HepG2 (cell line): ENCODE measurements around the gene SAE1. TPM values are rescaled to one million over a fixed set of nuclear protein-coding genes. Genes with fewer than 3 reads are reported as not detected.

ENCODE experiments used
- ARNT2 ChIP-seq: sonication (generic); formaldehyde crosslinking; IDR thresholded peaks from 2 replicates; pipeline ENCODE4 v1.8.0; 2022; ENCODE audit warnings: mild to moderate bottlenecking, low read depth, missing genetic modification reagents, moderate library complexity
- FIP1L1 ChIP-seq: fragments of 200-400 bp; formaldehyde crosslinking; IDR thresholded peaks from 2 replicates; pipeline ENCODE4 v1.6.1; 2018; ENCODE audit warnings: low read depth, mild to moderate bottlenecking, low read length, moderate library complexity, borderline replicate concordance; ENCODE audit not compliant: insufficient read depth
- MAF1 ChIP-seq: sonication (generic); formaldehyde crosslinking; IDR thresholded peaks from 2 replicates; pipeline ENCODE4 v1.5.0; 2020; ENCODE audit warnings: missing genetic modification reagents, borderline replicate concordance
- ONECUT2 ChIP-seq: sonication (generic); formaldehyde crosslinking; IDR thresholded peaks from 2 replicates; pipeline ENCODE4 v1.4.0; 2020; ENCODE audit warnings: missing genetic modification reagents
- PRPF4 ChIP-seq: fragments of 200-400 bp; formaldehyde crosslinking; IDR thresholded peaks from 2 replicates; pipeline ENCODE4 v1.6.1; 2016; ENCODE audit warnings: low read length, low read depth; ENCODE audit not compliant: poor library complexity, severe bottlenecking
- TSC22D2 ChIP-seq: sonication (generic); formaldehyde crosslinking; IDR thresholded peaks from 2 replicates; pipeline ENCODE4 v1.5.1; 2020; ENCODE audit warnings: missing genetic modification reagents, mild to moderate bottlenecking, borderline replicate concordance
- ZNF20 ChIP-seq: sonication (generic); formaldehyde crosslinking; IDR thresholded peaks from 2 replicates; pipeline ENCODE4 v1.4.0; 2020; ENCODE audit warnings: mild to moderate bottlenecking, moderate library complexity, missing genetic modification reagents
- polyA plus RNA-seq, 8 experiments: library from polyadenylated mRNA; depleted of rRNA in 3 of 8; stranded (reverse) in 7 of 8; unstranded in 1 of 8; fragments of >200 nt; fragmentation: Illumina TruSeq in 4 of 8; extraction: Trizol in 4 of 8; gene quantifications; 2 replicates each; pipeline versions ENCODE4 v1.2.1 to v1.2.3, GENCODE V29; 2011 to 2016; ENCODE audit warnings: low read depth in 4 of 8, missing spikeins in 1 of 8, mixed read lengths in 1 of 8; ENCODE audit not compliant: insufficient read depth in 1 of 8
- total RNA-seq, 5 experiments: library from RNA; depleted of rRNA; stranded (reverse); fragments of >200 nt; fragmentation: Illumina TruSeq; extraction: Trizol; gene quantifications; 2 replicates each; pipeline ENCODE4 v1.2.3, GENCODE V29; 2016; ENCODE audit warnings: low read depth in 1 of 5
- TF ChIP-seq, protein P1 (sequence below): sonication (generic); formaldehyde crosslinking; IDR thresholded peaks from 2 replicates; pipeline ENCODE4 v1.9.0; 2021; ENCODE audit warnings: missing genetic modification reagents, mild to moderate bottlenecking, borderline replicate concordance
- TF ChIP-seq, protein P2 (sequence below): IDR thresholded peaks from 2 replicates; pipeline ENCODE4 v1.6.1; 2016
- TF ChIP-seq, protein P3 (sequence below): sonication (generic); formaldehyde crosslinking; IDR thresholded peaks from 2 replicates; pipeline ENCODE4 v1.4.0; 2020; ENCODE audit warnings: mild to moderate bottlenecking, missing genetic modification reagents
- TF ChIP-seq, protein P4 (sequence below), 2 experiments: sonication (generic) in 1 of 2; formaldehyde crosslinking in 1 of 2; IDR thresholded peaks; 2 replicates each; pipeline versions ENCODE4 v1.6.1 to v1.9.0; 2014 to 2022; ENCODE audit warnings: antibody characterized with exemption in 1 of 2, borderline replicate concordance in 1 of 2, inconsistent platforms in 1 of 2, low read depth in 1 of 2, missing genetic modification reagents in 1 of 2
- TF ChIP-seq, protein P5 (sequence below): sonication (generic); formaldehyde crosslinking; IDR thresholded peaks from 2 replicates; pipeline ENCODE4 v1.5.0; 2020; ENCODE audit warnings: missing genetic modification reagents
- TF ChIP-seq, protein P6 (sequence below): sonication (generic); formaldehyde crosslinking; IDR thresholded peaks from 2 replicates; pipeline ENCODE4 v1.4.0; 2020; ENCODE audit warnings: mild to moderate bottlenecking, missing genetic modification reagents
- TF ChIP-seq, protein P7 (sequence below): sonication (generic); formaldehyde crosslinking; IDR thresholded peaks from 2 replicates; pipeline ENCODE4 v1.4.0; 2020; ENCODE audit warnings: missing genetic modification reagents

Gene SAE1
- total and polyA plus RNA-seq, 2 of the 13 experiments (the other 11 are each of a cell fraction or from before 2014, with no cell fraction given) = 87.6 to 197 TPM

DNA sequence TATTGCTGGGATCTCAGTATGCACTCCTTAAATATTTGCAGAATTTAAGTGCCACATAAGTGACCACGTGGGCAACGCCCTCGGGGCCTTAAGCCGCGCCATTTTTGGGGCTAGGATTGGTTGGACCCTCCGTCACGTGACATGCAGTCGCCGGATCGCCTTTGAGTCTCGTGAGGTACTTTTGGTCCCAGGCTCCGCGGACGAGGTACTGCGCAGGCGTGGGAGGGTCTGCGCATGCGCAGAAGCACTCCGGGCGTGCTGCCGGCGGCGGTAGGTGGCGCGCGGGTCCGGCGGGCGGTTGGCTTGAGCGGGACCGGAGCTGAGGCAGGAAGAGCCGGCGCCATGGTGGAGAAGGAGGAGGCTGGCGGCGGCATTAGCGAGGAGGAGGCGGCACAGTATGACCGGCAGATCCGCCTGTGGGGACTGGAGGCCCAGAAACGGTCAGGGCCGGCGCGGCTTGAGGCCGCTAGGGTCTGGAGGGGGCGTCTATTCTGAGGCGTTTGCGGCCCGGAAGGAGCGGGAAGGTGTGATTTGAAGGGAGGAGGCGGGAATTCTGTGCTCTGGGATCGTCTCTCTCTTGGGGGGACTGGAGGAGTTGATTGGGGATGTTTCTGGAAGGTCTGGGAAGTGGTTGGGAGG lies at the start of gene SAE1 (continued):
- TF ChIP-seq, protein P1, sequence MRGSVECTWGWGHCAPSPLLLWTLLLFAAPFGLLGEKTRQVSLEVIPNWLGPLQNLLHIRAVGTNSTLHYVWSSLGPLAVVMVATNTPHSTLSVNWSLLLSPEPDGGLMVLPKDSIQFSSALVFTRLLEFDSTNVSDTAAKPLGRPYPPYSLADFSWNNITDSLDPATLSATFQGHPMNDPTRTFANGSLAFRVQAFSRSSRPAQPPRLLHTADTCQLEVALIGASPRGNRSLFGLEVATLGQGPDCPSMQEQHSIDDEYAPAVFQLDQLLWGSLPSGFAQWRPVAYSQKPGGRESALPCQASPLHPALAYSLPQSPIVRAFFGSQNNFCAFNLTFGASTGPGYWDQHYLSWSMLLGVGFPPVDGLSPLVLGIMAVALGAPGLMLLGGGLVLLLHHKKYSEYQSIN (CRISPR knock-in tag) = no peak
- TF ChIP-seq, protein P2, sequence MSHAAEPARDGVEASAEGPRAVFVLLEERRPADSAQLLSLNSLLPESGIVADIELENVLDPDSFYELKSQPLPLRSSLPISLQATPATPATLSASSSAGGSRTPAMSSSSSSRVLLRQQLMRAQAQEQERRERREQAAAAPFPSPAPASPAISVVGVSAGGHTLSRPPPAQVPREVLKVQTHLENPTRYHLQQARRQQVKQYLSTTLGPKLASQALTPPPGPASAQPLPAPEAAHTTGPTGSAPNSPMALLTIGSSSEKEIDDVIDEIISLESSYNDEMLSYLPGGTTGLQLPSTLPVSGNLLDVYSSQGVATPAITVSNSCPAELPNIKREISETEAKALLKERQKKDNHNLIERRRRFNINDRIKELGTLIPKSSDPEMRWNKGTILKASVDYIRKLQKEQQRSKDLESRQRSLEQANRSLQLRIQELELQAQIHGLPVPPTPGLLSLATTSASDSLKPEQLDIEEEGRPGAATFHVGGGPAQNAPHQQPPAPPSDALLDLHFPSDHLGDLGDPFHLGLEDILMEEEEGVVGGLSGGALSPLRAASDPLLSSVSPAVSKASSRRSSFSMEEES (CRISPR knock-in tag) = peak; percentile 95
- TF ChIP-seq MAF1 (no peak), ARNT2 (CRISPR knock-in tag) (peak; percentile 83), PRPF4 (no peak), ONECUT2 (no peak), TSC22D2 (CRISPR knock-in tag) (peak; percentile 45; the same call in 1 of the 2 replicates), FIP1L1 (no peak), ZNF20 (CRISPR knock-in tag) (no peak)
- TF ChIP-seq, protein P3, sequence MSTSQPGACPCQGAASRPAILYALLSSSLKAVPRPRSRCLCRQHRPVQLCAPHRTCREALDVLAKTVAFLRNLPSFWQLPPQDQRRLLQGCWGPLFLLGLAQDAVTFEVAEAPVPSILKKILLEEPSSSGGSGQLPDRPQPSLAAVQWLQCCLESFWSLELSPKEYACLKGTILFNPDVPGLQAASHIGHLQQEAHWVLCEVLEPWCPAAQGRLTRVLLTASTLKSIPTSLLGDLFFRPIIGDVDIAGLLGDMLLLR (CRISPR knock-in tag) = no peak
- TF ChIP-seq, protein P4, sequence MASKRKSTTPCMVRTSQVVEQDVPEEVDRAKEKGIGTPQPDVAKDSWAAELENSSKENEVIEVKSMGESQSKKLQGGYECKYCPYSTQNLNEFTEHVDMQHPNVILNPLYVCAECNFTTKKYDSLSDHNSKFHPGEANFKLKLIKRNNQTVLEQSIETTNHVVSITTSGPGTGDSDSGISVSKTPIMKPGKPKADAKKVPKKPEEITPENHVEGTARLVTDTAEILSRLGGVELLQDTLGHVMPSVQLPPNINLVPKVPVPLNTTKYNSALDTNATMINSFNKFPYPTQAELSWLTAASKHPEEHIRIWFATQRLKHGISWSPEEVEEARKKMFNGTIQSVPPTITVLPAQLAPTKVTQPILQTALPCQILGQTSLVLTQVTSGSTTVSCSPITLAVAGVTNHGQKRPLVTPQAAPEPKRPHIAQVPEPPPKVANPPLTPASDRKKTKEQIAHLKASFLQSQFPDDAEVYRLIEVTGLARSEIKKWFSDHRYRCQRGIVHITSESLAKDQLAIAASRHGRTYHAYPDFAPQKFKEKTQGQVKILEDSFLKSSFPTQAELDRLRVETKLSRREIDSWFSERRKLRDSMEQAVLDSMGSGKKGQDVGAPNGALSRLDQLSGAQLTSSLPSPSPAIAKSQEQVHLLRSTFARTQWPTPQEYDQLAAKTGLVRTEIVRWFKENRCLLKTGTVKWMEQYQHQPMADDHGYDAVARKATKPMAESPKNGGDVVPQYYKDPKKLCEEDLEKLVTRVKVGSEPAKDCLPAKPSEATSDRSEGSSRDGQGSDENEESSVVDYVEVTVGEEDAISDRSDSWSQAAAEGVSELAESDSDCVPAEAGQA (IDR thresholded peaks at IDR 0.05; ENCODE audit: low read depth) = peak; percentile 64; the same call in 1 of the 2 replicates
- TF ChIP-seq, protein P4 (CRISPR knock-in tag; IDR thresholded peaks at IDR 0.05; ENCODE audit: borderline replicate concordance) = no peak
- TF ChIP-seq, protein P5, sequence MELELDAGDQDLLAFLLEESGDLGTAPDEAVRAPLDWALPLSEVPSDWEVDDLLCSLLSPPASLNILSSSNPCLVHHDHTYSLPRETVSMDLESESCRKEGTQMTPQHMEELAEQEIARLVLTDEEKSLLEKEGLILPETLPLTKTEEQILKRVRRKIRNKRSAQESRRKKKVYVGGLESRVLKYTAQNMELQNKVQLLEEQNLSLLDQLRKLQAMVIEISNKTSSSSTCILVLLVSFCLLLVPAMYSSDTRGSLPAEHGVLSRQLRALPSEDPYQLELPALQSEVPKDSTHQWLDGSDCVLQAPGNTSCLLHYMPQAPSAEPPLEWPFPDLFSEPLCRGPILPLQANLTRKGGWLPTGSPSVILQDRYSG (CRISPR knock-in tag) = no peak; the same call in 1 of the 2 replicates
- TF ChIP-seq, protein P6, sequence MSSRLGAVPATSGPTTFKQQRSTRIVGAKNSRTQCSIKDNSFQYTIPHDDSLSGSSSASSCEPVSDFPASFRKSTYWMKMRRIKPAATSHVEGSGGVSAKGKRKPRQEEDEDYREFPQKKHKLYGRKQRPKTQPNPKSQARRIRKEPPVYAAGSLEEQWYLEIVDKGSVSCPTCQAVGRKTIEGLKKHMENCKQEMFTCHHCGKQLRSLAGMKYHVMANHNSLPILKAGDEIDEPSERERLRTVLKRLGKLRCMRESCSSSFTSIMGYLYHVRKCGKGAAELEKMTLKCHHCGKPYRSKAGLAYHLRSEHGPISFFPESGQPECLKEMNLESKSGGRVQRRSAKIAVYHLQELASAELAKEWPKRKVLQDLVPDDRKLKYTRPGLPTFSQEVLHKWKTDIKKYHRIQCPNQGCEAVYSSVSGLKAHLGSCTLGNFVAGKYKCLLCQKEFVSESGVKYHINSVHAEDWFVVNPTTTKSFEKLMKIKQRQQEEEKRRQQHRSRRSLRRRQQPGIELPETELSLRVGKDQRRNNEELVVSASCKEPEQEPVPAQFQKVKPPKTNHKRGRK = no peak
- TF ChIP-seq, protein P7, sequence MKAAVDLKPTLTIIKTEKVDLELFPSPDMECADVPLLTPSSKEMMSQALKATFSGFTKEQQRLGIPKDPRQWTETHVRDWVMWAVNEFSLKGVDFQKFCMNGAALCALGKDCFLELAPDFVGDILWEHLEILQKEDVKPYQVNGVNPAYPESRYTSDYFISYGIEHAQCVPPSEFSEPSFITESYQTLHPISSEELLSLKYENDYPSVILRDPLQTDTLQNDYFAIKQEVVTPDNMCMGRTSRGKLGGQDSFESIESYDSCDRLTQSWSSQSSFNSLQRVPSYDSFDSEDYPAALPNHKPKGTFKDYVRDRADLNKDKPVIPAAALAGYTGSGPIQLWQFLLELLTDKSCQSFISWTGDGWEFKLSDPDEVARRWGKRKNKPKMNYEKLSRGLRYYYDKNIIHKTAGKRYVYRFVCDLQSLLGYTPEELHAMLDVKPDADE (CRISPR knock-in tag) = no peak
